H9 (cell line): ENCODE data around the gene DAB2IP. TPM values are rescaled to one million over a fixed set of nuclear protein-coding genes. Genes with fewer than 3 reads are reported as not detected.

ENCODE experiments used
- DNase-seq: peaks from one replicate; pipeline ENCODE4 v3.0.0-alpha.2; 2017
- H2AFZ ChIP-seq: one replicate; pipeline ENCODE4 v1.6.1; 2013; ENCODE audit warnings: mild to moderate bottlenecking, low read length, control low read depth, moderate library complexity
- H2AK5ac ChIP-seq: 2 replicates; pipeline ENCODE4 v1.6.1; 2013; ENCODE audit warnings: low read length, control low read depth, mixed read lengths; ENCODE audit not compliant: insufficient read length
- H2BK120ac ChIP-seq: one replicate; pipeline ENCODE4 v1.6.1; 2013; ENCODE audit warnings: low read depth, mild to moderate bottlenecking, low read length, control low read depth, inconsistent platforms; ENCODE audit not compliant: poor library complexity, severe bottlenecking
- H2BK12ac ChIP-seq: 2 replicates; pipeline ENCODE4 v1.6.1; 2013; ENCODE audit warnings: low read length, control low read depth, mixed read lengths, low read depth; ENCODE audit not compliant: insufficient read length
- H2BK15ac ChIP-seq: 2 replicates; pipeline ENCODE4 v1.6.1; 2013; ENCODE audit warnings: low read depth, low read length, control low read depth
- H2BK20ac ChIP-seq: one replicate; pipeline ENCODE4 v1.6.1; 2013; ENCODE audit warnings: low read depth, mild to moderate bottlenecking, low read length, control low read depth, inconsistent platforms; ENCODE audit not compliant: poor library complexity, severe bottlenecking
- H2BK5ac ChIP-seq: 2 replicates; pipeline ENCODE4 v1.6.1; 2013; ENCODE audit warnings: low read length, control low read depth, mixed read lengths; ENCODE audit not compliant: insufficient read length
- H3K14ac ChIP-seq: 2 replicates; pipeline ENCODE4 v1.6.1; 2013; ENCODE audit warnings: low read length, control low read depth; ENCODE audit not compliant: insufficient read depth
- H3K18ac ChIP-seq: 2 replicates; pipeline ENCODE4 v1.6.1; 2013; ENCODE audit warnings: low read depth, mild to moderate bottlenecking, mixed read lengths, low read length, control low read depth; ENCODE audit not compliant: insufficient read length
- H3K23ac ChIP-seq: 2 replicates; pipeline ENCODE4 v1.6.1; 2013; ENCODE audit warnings: low read length, control low read depth, mixed read lengths, low read depth; ENCODE audit not compliant: insufficient read length
- H3K23me2 ChIP-seq: 2 replicates; pipeline ENCODE4 v1.6.1; 2013; ENCODE audit warnings: low read depth, mild to moderate bottlenecking, mixed read lengths, low read length, control low read depth; ENCODE audit not compliant: insufficient read length, poor library complexity, severe bottlenecking
- H3K27ac ChIP-seq: 2 replicates; pipeline ENCODE4 v1.5.1; 2013; ENCODE audit warnings: low read length, control low read depth, mixed read lengths, low read depth; ENCODE audit not compliant: insufficient read length
- H3K27me3 ChIP-seq: 2 replicates; pipeline ENCODE4 v1.6.1; 2013; ENCODE audit warnings: low read length, control low read depth, inconsistent platforms; ENCODE audit not compliant: insufficient read depth
- H3K4ac ChIP-seq: 2 replicates; pipeline ENCODE4 v1.6.1; 2013; ENCODE audit warnings: low read depth, mild to moderate bottlenecking, control low read depth, inconsistent platforms, low read length, moderate library complexity
- H3K4me1 ChIP-seq: 2 replicates; pipeline ENCODE4 v1.6.1; 2013; ENCODE audit warnings: low read length, control low read depth, inconsistent platforms; ENCODE audit not compliant: insufficient read depth
- H3K4me2 ChIP-seq: 2 replicates; pipeline ENCODE4 v1.6.1; 2013; ENCODE audit warnings: low read length, control low read depth, mixed read lengths; ENCODE audit not compliant: insufficient read length, insufficient read depth
- H3K56ac ChIP-seq: 2 replicates; pipeline ENCODE4 v1.6.1; 2013; ENCODE audit warnings: low read depth, mild to moderate bottlenecking, mixed read lengths, low read length, control low read depth; ENCODE audit not compliant: insufficient read length
- H3K79me1 ChIP-seq: 2 replicates; pipeline ENCODE4 v1.6.1; 2013; ENCODE audit warnings: low read depth, mild to moderate bottlenecking, moderate library complexity, low read length, control low read depth, inconsistent platforms; ENCODE audit not compliant: insufficient read depth, poor library complexity, severe bottlenecking
- H3K79me2 ChIP-seq: 2 replicates; pipeline ENCODE4 v1.6.1; 2013; ENCODE audit warnings: low read length, control low read depth, inconsistent platforms; ENCODE audit not compliant: insufficient read depth
- H3K9ac ChIP-seq: 2 replicates; pipeline ENCODE4 v1.6.1; 2013; ENCODE audit warnings: low read length, control low read depth, mixed read lengths; ENCODE audit not compliant: insufficient read length; ENCODE audit errors: extremely low read depth
- H3K9me3 ChIP-seq: one replicate; pipeline ENCODE4 v1.6.1; 2013; ENCODE audit warnings: low read depth, low read length, inconsistent platforms; ENCODE audit not compliant: control insufficient read depth
- H3T11ph ChIP-seq: one replicate; pipeline ENCODE4 v1.6.1; 2013; ENCODE audit warnings: mild to moderate bottlenecking, low read length, control low read depth, inconsistent platforms
- H4K20me1 ChIP-seq: one replicate; pipeline ENCODE4 v1.6.1; 2013; ENCODE audit not compliant: control insufficient read depth, insufficient read length, insufficient read depth
- H4K5ac ChIP-seq: 2 replicates; pipeline ENCODE4 v1.6.1; 2013; ENCODE audit warnings: low read depth, mild to moderate bottlenecking, mixed read lengths, low read length, control low read depth; ENCODE audit not compliant: insufficient read length
- H4K8ac ChIP-seq: replicated peaks from 2 replicates; pipeline ENCODE4 v1.6.1; 2013; ENCODE audit warnings: low read length, control low read depth, mixed read lengths, low read depth; ENCODE audit not compliant: insufficient read length
- H4K91ac ChIP-seq: 2 replicates; pipeline ENCODE4 v1.6.1; 2013; ENCODE audit warnings: low read depth, mild to moderate bottlenecking, moderate library complexity, mixed read lengths, low read length, control low read depth; ENCODE audit not compliant: insufficient read length
- H3K27ac Mint-ChIP-seq, 3 experiments: 2 replicates in 2 of 3; 3 replicates in 1 of 3; pipeline ENCODE4 v1.8.0; 2020 to 2021; ENCODE audit warnings: mixed read lengths in 3 of 3, mild to moderate bottlenecking in 1 of 3, moderate library complexity in 1 of 3
- H3K27me3 Mint-ChIP-seq: 2 replicates; pipeline ENCODE4 v1.8.0; 2021; ENCODE audit warnings: low read depth, mild to moderate bottlenecking, moderate library complexity, mixed read lengths
- H3K36me3 Mint-ChIP-seq, 3 experiments: 2 replicates in 2 of 3; 3 replicates in 1 of 3; pipeline ENCODE4 v1.8.0; 2020 to 2021; ENCODE audit warnings: low read depth in 3 of 3, mixed read lengths in 3 of 3; ENCODE audit not compliant: insufficient read depth in 1 of 3
- H3K4me1 Mint-ChIP-seq, 2 experiments: 2 replicates each; pipeline ENCODE4 v1.8.0; 2020; ENCODE audit warnings: mixed read lengths in 2 of 2
- H3K4me3 Mint-ChIP-seq, 2 experiments: 2 replicates in 1 of 2; 3 replicates in 1 of 2; pipeline ENCODE4 v1.8.0; 2020 to 2021; ENCODE audit warnings: mild to moderate bottlenecking in 2 of 2, mixed read lengths in 2 of 2, moderate library complexity in 1 of 2
- H3K9me3 Mint-ChIP-seq, 2 experiments: 2 replicates in 1 of 2; 3 replicates in 1 of 2; pipeline ENCODE4 v1.8.0; 2020; ENCODE audit warnings: mild to moderate bottlenecking in 2 of 2, mixed read lengths in 2 of 2, moderate library complexity in 1 of 2
- WGBS: extraction: QIAGEN DNeasy Blood & Tissue Kit; methylation state at CpG from one replicate; pipeline ENCODE4 v1.1.7; 2013; ENCODE audit warnings: missing lambda C conversion rate, low lambda C conversion rate, mixed read lengths; ENCODE audit not compliant: insufficient read length; ENCODE audit errors: extremely low coverage; 5-methylcytosine and 5-hydroxymethylcytosine counted together
- total RNA-seq: library from RNA; stranded (reverse); gene quantifications from 2 replicates; pipeline ENCODE4 v1.2.1, GENCODE V29; 2021
- TF ChIP-seq, protein P1 (sequence below): fragments of 200-600 bp; sonication (generic); conservative IDR thresholded peaks from 3 replicates; pipeline ENCODE4 v1.8.0; 2021; ENCODE audit warnings: antibody characterized with exemption, mild to moderate bottlenecking

The DAB2IP gene
- total RNA-seq, 1 experiment from 2014 or later, result 22.6 TPM

DNA sequence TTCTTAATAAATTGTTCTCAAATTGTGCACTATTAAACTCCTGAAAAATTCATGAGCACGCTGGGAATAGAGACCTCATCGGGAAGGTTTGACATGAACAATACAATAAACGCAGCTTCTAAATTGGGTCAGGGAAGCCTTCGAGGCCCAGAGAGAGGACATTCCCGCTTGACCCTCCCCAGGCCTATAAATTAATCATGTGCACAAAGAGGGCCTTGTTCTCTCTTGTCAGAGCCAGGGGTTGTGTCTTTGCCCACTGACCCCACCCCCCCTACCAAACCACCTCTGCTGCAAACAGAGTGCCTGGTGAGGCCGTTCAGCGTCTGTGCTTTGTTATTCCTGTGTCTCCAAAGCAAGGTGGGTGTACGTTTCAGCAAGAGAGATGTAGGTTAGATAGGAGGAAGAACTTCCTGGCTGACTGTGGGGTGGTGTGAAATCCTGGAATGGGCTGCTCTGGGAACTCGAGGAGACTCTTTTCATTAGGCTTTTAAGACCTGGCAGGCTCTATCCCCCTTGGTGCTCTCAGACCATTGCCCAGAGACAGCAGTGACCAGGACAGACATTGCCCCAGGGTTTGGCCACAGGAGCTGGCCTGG is 18.2 kb upstream of the DAB2IP start:
- Histone ChIP-seq H2BK120ac (no peak overlapping the region), H4K8ac (no peak overlapping the region), H3K4me1 (no peaks in the 10 kb centered on the region), H4K20me1 (no peaks in the 10 kb centered on the region), H3K27me3 (no peaks in the 10 kb centered on the region), H2BK5ac (no peak overlapping the region), H3K14ac (no peak overlapping the region), H2BK15ac (no peak overlapping the region), H3K27ac (no peak overlapping the region), H3K4me2 (no peak overlapping the region), H3K23me2 (peaks cover 3% of the 10 kb centered on the region), H3K18ac (no peak overlapping the region), H3K4ac (no peak overlapping the region), H3K56ac (no peak overlapping the region), H3K79me1 (no peaks in the 10 kb centered on the region), H2AK5ac (no peak overlapping the region), H3K23ac (no peak overlapping the region), H2BK20ac (no peak overlapping the region), H3T11ph (no peak overlapping the region), H2AFZ (no peak overlapping the region), H3K79me2 (no peaks in the 10 kb centered on the region), H3K9ac (no peak overlapping the region), H4K91ac (no peak overlapping the region), H4K5ac (no peak overlapping the region), H3K9me3 (no peaks in the 10 kb centered on the region), H2BK12ac (no peak overlapping the region)
- Mint-ChIP-seq H3K27me3 (no peaks in the 10 kb centered on the region; the same call in 1 of the 2 replicates), H3K4me1 (peaks cover 22 to 38% of the 10 kb centered on the region in 2 experiments), H3K4me3 (no peak overlapping the region), H3K9me3 (no peaks in the 10 kb centered on the region; a peak in 1 of 5 replicates), H3K27ac (no peak overlapping the region), H3K36me3 (no peaks in the 10 kb centered on the region)
- no CpG with 5 or more reads among the region's 9 CpGs for WGBS
- TF ChIP-seq, protein P1, sequence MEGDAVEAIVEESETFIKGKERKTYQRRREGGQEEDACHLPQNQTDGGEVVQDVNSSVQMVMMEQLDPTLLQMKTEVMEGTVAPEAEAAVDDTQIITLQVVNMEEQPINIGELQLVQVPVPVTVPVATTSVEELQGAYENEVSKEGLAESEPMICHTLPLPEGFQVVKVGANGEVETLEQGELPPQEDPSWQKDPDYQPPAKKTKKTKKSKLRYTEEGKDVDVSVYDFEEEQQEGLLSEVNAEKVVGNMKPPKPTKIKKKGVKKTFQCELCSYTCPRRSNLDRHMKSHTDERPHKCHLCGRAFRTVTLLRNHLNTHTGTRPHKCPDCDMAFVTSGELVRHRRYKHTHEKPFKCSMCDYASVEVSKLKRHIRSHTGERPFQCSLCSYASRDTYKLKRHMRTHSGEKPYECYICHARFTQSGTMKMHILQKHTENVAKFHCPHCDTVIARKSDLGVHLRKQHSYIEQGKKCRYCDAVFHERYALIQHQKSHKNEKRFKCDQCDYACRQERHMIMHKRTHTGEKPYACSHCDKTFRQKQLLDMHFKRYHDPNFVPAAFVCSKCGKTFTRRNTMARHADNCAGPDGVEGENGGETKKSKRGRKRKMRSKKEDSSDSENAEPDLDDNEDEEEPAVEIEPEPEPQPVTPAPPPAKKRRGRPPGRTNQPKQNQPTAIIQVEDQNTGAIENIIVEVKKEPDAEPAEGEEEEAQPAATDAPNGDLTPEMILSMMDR, result no peak
- DNase-seq, result no peak
